ENCODE measurements around the gene SLC30A10.

GRCh38 chr1:219926363-219926998 lies 1.9 kb downstream of the SLC30A10 start:
- no peak for TF ChIP-seq EZH2 (IDR thresholded peaks at IDR 0.05)
- TF ChIP-seq POLR2AphosphoS5 (IDR thresholded peaks at IDR 0.05; ENCODE audit: borderline replicate concordance, low read depth, low read length) = no peak
